ENCODE data around the gene PRKAA2. TPM values are rescaled to one million over a fixed set of nuclear protein-coding genes. Genes with fewer than 3 reads are reported as not detected.

Gene PRKAA2
- total RNA-seq, 1 experiment from 2014 or later, result 4.0 TPM

GRCh38 chr1:56666112-56666608 lies 21.0 kb downstream of the PRKAA2 start:
- Histone ChIP-seq H3K18ac (ENCODE audit: insufficient read length, low read depth, low read length) (no peak overlapping the region), H2BK15ac (ENCODE audit: low read depth, low read length) (no peak overlapping the region), H3K14ac (ENCODE audit: insufficient read depth, low read length) (no peak overlapping the region), H3K23ac (ENCODE audit: insufficient read length, low read depth, low read length) (no peak overlapping the region), H3K9me3 (ENCODE audit: control insufficient read depth, low read depth, low read length) (no peaks in the 10 kb centered on the region), H2BK5ac (ENCODE audit: insufficient read length, low read length) (no peak overlapping the region), H3K4me2 (ENCODE audit: insufficient read depth, insufficient read length, low read length) (no peak overlapping the region), H3K56ac (ENCODE audit: insufficient read length, low read depth, low read length) (no peak overlapping the region), H3K23me2 (ENCODE audit: insufficient read length, low read depth, low read length, poor library complexity, severe bottlenecking) (no peaks in the 10 kb centered on the region), H3K4me1 (ENCODE audit: insufficient read depth, low read length) (peaks cover 3% of the 10 kb centered on the region; the same call in 1 of the 2 replicates), H3K79me1 (ENCODE audit: insufficient read depth, low read depth, low read length, poor library complexity, severe bottlenecking) (no peaks in the 10 kb centered on the region), H4K91ac (ENCODE audit: insufficient read length, low read depth, low read length) (no peak overlapping the region), H2BK20ac (ENCODE audit: low read depth, low read length, poor library complexity, severe bottlenecking) (no peak overlapping the region), H3K9ac (ENCODE audit: extremely low read depth, insufficient read length, low read length) (no peak overlapping the region), H2BK120ac (ENCODE audit: low read depth, low read length, poor library complexity, severe bottlenecking) (no peak overlapping the region), H4K8ac (replicated peaks; ENCODE audit: insufficient read length, low read depth, low read length) (no peak overlapping the region), H2BK12ac (ENCODE audit: insufficient read length, low read depth, low read length) (no peak overlapping the region), H3K27ac (ENCODE audit: insufficient read length, low read depth, low read length) (no peak overlapping the region), H3K27me3 (ENCODE audit: insufficient read depth, low read length) (no peaks in the 10 kb centered on the region), H3K79me2 (ENCODE audit: insufficient read depth, low read length) (no peaks in the 10 kb centered on the region), H3T11ph (ENCODE audit: low read length) (no peak overlapping the region), H4K20me1 (ENCODE audit: control insufficient read depth, insufficient read depth, insufficient read length) (no peaks in the 10 kb centered on the region), H2AFZ (ENCODE audit: low read length) (no peak overlapping the region), H4K5ac (ENCODE audit: insufficient read length, low read depth, low read length) (no peak overlapping the region), H3K4ac (ENCODE audit: low read depth, low read length) (no peak overlapping the region), H2AK5ac (ENCODE audit: insufficient read length, low read length) (no peak overlapping the region)
- H3K27me3 Mint-ChIP-seq (ENCODE audit: low read depth), result no peaks in the 10 kb centered on the region
- no peaks in the 10 kb centered on the region for H3K36me3 Mint-ChIP-seq (ENCODE audit: insufficient read depth in 1 of 3, low read depth in 3 of 3)
- H3K9me3 Mint-ChIP-seq, result no peaks in the 10 kb centered on the region
- peaks cover 10 to 11% of the 10 kb centered on the region in 2 experiments for H3K4me1 Mint-ChIP-seq
- H3K4me3 Mint-ChIP-seq, result no peak overlapping the region
- no peak for DNase-seq
- TF ChIP-seq CTCF (conservative IDR thresholded peaks at IDR 0.05), result no peak; the same call in 2 of the 3 replicates
- WGBS (ENCODE audit: extremely low coverage, insufficient read length, low lambda C conversion rate), result no CpG with 5 or more reads among the region's 3 CpGs
- no peak overlapping the region for H3K27ac Mint-ChIP-seq

All from H9 (cell line).